Measurements from ENCODE around the gene ARRB1. TPM values are rescaled to one million over a fixed set of nuclear protein-coding genes. Genes with fewer than 3 reads are reported as not detected.

ARRB1 gene
- total and polyA plus RNA-seq, 2 of the 13 experiments (the other 11 are each of a cell fraction or from before 2014, with no cell fraction given): 22.5 to 35.7 TPM

DNA sequence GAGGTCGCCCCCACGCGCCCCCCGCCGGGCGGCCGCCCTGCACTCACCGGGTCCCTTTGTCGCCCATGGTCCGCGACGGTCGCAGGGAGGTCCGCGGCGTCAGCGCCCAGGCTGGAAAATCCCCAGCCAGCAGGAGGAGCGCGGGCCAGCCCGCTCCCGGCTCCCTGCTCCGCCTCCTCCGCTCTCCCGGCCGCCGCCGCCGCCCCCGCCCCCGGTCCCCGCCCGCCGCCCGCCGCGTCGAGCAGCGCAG is at the start of gene ARRB1 (continued):
- TF ChIP-seq, protein P1, sequence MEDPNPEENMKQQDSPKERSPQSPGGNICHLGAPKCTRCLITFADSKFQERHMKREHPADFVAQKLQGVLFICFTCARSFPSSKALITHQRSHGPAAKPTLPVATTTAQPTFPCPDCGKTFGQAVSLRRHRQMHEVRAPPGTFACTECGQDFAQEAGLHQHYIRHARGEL (CRISPR knock-in tag; IDR thresholded peaks at IDR 0.05): no peak
- TF ChIP-seq, protein P2, sequence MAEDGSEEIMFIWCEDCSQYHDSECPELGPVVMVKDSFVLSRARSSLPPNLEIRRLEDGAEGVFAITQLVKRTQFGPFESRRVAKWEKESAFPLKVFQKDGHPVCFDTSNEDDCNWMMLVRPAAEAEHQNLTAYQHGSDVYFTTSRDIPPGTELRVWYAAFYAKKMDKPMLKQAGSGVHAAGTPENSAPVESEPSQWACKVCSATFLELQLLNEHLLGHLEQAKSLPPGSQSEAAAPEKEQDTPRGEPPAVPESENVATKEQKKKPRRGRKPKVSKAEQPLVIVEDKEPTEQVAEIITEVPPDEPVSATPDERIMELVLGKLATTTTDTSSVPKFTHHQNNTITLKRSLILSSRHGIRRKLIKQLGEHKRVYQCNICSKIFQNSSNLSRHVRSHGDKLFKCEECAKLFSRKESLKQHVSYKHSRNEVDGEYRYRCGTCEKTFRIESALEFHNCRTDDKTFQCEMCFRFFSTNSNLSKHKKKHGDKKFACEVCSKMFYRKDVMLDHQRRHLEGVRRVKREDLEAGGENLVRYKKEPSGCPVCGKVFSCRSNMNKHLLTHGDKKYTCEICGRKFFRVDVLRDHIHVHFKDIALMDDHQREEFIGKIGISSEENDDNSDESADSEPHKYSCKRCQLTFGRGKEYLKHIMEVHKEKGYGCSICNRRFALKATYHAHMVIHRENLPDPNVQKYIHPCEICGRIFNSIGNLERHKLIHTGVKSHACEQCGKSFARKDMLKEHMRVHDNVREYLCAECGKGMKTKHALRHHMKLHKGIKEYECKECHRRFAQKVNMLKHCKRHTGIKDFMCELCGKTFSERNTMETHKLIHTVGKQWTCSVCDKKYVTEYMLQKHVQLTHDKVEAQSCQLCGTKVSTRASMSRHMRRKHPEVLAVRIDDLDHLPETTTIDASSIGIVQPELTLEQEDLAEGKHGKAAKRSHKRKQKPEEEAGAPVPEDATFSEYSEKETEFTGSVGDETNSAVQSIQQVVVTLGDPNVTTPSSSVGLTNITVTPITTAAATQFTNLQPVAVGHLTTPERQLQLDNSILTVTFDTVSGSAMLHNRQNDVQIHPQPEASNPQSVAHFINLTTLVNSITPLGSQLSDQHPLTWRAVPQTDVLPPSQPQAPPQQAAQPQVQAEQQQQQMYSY (CRISPR knock-in tag; IDR thresholded peaks at IDR 0.05): no peak
- TF ChIP-seq NFYC (CRISPR knock-in tag; IDR thresholded peaks at IDR 0.05): no peak
- TF ChIP-seq, protein P3, sequence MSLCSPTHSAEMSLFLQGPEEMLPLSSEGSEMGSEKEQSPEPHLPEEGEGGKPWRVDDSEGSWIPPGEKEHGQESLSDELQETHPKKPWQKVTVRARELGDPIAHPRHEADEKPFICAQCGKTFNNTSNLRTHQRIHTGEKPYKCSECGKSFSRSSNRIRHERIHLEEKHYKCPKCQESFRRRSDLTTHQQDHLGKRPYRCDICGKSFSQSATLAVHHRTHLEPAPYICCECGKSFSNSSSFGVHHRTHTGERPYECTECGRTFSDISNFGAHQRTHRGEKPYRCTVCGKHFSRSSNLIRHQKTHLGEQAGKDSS (CRISPR knock-in tag; IDR thresholded peaks at IDR 0.05; ENCODE audit: borderline replicate concordance, low read depth): peak; percentile 15; the same call in 1 of the 2 replicates
- 0 out of 2 replicates have a peak, but pooled peaks have one; percentile 7 for TF ChIP-seq ZNF343 (CRISPR knock-in tag; IDR thresholded peaks at IDR 0.05)
- no peak for TF ChIP-seq TCF7L2 (IDR thresholded peaks at IDR 0.05; ENCODE audit: low read depth, low read length)
- TF ChIP-seq ARID2 (CRISPR knock-in tag; IDR thresholded peaks at IDR 0.05; ENCODE audit: borderline replicate concordance): 0 out of 2 replicates have a peak, but pooled peaks have one; percentile 74
- no peak for TF ChIP-seq NR3C1 (CRISPR knock-in tag; IDR thresholded peaks at IDR 0.05)
- no peak for TF ChIP-seq ZNF207 (IDR thresholded peaks at IDR 0.05; ENCODE audit: borderline replicate concordance)
- 0 out of 2 replicates have a peak, but pooled peaks have one; percentile 6 for TF ChIP-seq ZNF34 (CRISPR knock-in tag; IDR thresholded peaks at IDR 0.05; ENCODE audit: borderline replicate concordance)
- no peak for TF ChIP-seq ZNF225 (CRISPR knock-in tag; IDR thresholded peaks at IDR 0.05)
- TF ChIP-seq, protein P4, sequence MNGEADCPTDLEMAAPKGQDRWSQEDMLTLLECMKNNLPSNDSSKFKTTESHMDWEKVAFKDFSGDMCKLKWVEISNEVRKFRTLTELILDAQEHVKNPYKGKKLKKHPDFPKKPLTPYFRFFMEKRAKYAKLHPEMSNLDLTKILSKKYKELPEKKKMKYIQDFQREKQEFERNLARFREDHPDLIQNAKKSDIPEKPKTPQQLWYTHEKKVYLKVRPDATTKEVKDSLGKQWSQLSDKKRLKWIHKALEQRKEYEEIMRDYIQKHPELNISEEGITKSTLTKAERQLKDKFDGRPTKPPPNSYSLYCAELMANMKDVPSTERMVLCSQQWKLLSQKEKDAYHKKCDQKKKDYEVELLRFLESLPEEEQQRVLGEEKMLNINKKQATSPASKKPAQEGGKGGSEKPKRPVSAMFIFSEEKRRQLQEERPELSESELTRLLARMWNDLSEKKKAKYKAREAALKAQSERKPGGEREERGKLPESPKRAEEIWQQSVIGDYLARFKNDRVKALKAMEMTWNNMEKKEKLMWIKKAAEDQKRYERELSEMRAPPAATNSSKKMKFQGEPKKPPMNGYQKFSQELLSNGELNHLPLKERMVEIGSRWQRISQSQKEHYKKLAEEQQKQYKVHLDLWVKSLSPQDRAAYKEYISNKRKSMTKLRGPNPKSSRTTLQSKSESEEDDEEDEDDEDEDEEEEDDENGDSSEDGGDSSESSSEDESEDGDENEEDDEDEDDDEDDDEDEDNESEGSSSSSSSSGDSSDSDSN (CRISPR knock-in tag; IDR thresholded peaks at IDR 0.05): 0 out of 2 replicates have a peak, but pooled peaks have one; percentile 1
- 0 out of 2 replicates have a peak, but pooled peaks have one; percentile 32 for TF ChIP-seq SIN3A (IDR thresholded peaks at IDR 0.05; ENCODE audit: borderline replicate concordance, low read depth, low read length)
- TF ChIP-seq, protein P5, sequence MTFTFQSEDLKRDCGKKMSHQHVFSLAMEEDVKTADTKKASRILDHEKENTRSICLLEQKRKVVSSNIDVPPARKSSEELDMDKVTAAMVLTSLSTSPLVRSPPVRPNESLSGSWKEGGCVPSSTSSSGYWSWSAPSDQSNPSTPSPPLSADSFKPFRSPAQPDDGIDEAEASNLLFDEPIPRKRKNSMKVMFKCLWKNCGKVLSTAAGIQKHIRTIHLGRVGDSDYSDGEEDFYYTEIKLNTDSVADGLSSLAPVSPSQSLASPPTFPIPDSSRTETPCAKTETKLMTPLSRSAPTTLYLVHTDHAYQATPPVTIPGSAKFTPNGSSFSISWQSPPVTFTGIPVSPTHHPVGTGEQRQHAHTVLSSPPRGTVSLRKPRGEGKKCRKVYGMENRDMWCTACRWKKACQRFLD (CRISPR knock-in tag; IDR thresholded peaks at IDR 0.05; ENCODE audit: borderline replicate concordance): 0 out of 2 replicates have a peak, but pooled peaks have one; percentile 1
- TF ChIP-seq ADNP (CRISPR knock-in tag; IDR thresholded peaks at IDR 0.05): no peak
- no peak; the same call in 1 of the 2 replicates for TF ChIP-seq ZNF205 (CRISPR knock-in tag; IDR thresholded peaks at IDR 0.05)
- TF ChIP-seq, protein P6, sequence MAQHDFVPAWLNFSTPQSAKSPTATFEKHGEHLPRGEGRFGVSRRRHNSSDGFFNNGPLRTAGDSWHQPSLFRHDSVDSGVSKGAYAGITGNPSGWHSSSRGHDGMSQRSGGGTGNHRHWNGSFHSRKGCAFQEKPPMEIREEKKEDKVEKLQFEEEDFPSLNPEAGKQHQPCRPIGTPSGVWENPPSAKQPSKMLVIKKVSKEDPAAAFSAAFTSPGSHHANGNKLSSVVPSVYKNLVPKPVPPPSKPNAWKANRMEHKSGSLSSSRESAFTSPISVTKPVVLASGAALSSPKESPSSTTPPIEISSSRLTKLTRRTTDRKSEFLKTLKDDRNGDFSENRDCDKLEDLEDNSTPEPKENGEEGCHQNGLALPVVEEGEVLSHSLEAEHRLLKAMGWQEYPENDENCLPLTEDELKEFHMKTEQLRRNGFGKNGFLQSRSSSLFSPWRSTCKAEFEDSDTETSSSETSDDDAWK (CRISPR knock-in tag; IDR thresholded peaks at IDR 0.05): no peak
- no peak for TF ChIP-seq ZNF549 (CRISPR knock-in tag; IDR thresholded peaks at IDR 0.05)
- 0 out of 2 replicates have a peak, but pooled peaks have one; percentile 14 for TF ChIP-seq ZNF558 (CRISPR knock-in tag; IDR thresholded peaks at IDR 0.05; ENCODE audit: borderline replicate concordance)
